Germinal center (tissue), 1 donor: ENCODE results near the gene EIF1.
"Not testable (repeated sequence)": the region's sequence is repeated elsewhere in the genome, so short reads cannot be mapped to it uniquely, and the experiment has no call there.

Experiments
- DNase-seq: peaks from one replicate; pipeline ENCODE4 v3.0.0; 2012; ENCODE audit warnings: mixed read lengths, low spot score

The EIF1 gene

DNA sequence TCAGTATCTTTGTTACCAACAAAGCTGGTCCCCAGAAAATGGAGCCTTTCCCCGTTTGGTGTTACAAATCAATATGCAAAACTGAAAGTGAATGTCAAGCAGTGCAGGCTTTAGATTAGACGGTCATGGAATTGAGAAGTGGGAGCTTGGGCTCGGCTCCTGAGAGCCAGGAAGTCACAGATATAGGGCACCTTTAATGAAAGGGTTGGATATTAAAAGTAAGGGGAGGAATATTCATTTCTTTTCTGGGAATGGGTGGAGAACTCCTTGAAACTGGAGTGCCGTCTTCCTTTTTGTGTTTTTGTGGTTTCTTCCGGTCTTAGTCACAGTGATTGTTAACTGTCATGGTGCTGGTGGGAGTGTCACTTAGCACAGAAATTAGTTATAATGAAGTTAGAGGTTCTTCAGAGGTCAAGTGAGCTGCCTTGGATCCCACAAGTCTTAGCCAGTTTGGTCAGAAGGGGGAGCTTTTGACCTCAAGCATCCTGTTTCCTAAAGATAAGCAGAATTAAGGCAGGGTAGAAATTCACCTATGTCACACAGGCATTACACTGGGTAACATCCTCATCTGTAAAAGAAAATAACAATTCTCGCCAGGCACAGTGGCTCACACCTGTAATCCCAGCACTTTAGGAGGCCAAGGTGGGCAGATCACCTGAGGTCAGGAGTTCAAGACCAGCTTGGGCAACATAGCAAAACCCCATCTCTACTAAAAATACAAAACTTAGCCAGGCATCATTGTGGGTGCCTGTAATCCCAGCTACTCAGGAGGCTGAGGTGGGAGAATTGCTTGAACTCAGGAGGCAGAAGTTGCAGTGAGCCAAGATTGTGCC lies 9.6 kb upstream of the EIF1 start:
- no peak for DNase-seq

DNA sequence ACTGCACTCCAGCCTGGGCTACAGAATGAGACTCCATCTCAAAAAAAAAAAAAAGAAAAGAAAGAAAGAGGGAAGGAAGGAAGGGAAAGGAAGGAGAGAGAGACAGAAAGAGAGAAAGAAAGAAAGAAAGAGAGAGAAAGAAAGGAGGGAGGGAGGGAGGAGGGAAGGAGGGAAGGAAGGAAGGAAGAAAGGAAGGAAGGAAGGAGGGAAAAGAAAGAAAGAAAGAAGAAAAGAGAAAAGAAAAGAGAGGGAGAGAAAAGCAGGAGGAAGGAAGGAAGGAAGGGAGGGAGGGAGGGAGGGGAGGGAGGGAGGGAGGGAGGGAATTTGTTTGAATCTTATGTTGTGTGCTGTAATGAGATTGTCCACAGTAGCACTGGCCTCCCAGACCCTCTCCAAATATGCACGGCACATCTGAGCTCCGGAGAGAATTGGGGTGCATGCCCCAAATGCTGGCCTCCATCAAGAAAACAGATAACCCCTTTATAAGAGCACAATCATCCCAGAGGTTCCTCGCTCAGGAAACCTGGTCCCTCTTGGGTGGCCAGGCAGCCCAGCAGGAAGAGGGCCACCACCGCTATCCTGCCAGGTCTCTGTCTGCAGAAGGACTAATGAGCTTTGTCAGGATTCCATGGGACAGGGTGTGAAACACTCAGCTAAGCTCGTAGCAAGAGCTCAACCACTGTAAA lies 8.8 kb upstream of the EIF1 start:
- no peak for DNase-seq

DNA sequence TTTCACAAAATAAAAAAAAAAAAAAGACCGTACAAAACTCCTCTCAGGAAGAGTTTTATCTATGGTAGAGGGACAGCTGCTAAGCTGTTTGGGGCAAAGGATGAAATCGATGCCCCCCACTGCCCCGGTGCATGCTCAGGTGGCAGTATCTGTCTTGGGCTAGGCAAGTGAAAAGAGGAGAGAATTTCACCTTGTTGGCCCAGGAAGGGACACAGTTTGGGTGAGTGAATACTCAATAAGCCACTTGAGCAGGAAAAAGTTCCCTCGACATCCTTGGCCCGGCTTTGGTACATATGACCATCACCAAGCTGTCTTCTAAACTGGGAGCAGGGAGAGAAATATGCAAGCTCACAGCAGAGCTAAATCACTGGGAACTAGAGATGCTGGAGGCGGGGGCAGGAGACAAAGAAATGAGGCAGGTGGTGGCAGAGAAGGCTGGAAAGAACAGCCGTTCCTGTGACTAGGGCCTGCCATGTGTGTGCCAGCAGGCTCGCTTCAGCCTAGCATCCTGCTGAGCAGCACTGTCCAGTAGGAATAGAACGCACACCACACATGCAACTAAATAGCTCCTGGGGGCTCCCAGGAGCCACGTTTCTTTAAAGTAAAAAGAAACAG lies 8.2 kb upstream of the EIF1 start:
- no peak for DNase-seq

DNA sequence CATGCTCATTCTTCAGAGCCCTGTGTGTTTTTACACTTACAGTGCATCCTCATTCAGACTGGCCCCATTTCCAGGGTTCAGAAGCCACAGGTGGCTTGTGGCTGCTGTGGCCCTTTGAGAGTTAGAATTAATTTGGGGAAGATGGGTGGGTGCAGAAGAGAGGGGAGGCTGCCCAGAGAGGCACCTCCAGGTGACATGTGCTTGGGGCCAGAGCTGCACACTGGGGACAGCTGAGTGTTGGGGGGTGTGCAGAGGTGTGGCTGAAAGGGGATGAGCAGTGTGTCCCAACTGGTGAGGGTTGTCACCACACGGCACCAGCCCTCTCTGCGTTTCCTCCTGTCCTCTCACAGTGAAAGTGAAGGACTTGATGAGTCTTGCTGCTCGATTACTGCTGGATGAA lies 6.9 kb upstream of the EIF1 start:
- no peak for DNase-seq

DNA sequence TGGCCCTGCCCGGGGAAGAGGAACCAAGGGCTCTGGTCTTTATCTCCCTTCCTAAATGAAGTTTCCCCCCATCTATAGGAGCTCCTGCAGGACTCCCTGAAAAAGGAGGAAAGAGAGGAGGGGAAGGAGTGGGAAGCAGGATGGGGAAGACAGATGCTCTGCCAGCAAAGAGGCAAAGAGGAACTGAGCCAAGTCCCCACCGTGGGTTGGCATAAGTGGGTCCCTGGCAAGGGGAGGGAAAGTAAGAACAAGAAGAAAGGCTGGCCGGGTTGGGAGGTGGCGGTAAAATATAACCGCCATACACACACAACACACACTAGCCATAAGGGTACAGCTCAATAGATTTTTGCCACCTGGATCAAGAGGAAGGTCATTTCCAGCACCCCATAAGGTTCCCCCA lies 6.1 kb upstream of the EIF1 start:
- no peak for DNase-seq

DNA sequence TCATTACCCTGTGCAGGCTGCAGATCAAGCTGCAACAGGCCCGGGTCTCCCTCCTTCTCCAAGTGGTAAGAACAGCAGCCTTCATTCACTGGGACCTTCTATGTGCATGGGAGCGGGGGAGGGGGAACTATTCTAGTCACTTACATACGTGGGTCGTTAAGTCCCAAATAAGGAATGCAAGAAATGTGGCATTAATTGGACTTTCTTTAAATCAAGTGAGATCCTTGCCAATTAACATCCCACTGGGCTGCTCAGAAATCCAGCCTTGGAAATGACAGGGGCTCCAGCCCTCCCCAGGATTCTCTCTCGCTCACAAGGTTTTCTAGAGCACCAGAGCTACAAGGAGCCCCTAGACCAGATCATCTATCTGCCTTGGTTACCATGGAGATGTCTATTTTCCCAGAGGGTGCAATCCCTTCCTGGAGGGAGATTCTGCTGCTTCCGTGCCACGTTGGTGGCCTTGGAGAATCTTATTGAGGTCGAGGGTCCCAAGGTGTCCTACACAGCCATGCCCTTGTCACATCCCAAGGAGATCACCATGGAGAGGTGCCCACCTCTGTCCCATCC lies 5.2 kb upstream of the EIF1 start:
- no peak for DNase-seq

DNA sequence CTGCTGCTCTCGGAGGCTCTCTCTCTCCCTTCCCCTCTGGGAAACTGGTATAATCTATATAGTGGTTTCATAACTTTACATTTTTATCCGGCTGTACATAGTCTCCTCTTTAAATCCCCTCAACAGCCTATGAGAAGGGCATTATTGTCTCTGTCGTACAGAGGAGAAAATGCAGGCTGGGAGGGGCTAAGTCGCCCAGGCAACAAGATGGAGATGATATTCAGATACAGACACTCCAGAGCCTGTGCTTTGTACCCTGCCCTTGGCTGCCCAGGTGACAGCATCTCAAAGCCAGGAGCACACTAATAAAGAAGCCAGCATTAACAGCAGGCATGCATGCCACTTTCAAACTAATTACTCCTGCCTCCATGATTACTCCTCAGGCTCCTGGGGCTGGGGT lies 4.7 kb upstream of the EIF1 start:
- no peak for DNase-seq

DNA sequence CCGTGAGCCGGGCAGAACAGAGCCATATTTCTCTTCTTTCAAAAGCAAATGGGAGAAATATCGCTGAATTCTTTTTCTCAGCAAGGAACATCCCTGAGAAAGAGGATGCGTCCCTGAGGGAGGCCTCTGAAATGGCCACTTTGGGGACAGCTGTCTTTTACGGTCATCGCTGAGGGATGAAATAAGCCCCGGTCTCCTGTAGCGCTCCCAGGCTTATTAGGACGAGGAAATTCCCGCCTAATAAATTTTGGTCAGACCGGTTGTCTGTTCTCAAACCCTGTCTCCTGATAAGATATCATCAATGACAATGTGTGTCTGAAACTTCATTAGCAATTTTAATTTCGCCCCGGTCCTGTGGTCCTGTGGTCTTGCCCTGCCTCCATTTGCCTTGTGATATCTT lies 2.9 kb upstream of the EIF1 start:
- not testable (repeated sequence) for DNase-seq

DNA sequence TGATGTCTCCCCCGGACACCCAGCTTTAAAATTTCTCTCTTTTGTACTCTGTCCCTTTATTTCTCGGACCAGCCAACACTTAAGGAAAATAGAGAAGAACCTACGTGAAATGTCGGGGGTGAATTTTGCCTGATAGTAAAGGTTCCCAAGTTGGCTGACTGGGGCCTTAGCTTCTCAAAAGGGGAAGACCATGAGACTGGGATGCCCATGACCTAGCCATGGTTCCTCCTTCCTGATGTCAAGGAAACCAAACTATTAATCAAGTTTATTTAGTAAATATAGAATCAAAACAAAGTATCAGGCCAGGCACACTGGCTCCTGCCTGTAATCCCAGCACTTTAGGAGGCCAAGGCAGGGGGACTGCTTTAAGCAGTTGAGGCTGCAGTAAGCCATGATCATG lies 2.4 kb upstream of the EIF1 start:
- no peak for DNase-seq

DNA sequence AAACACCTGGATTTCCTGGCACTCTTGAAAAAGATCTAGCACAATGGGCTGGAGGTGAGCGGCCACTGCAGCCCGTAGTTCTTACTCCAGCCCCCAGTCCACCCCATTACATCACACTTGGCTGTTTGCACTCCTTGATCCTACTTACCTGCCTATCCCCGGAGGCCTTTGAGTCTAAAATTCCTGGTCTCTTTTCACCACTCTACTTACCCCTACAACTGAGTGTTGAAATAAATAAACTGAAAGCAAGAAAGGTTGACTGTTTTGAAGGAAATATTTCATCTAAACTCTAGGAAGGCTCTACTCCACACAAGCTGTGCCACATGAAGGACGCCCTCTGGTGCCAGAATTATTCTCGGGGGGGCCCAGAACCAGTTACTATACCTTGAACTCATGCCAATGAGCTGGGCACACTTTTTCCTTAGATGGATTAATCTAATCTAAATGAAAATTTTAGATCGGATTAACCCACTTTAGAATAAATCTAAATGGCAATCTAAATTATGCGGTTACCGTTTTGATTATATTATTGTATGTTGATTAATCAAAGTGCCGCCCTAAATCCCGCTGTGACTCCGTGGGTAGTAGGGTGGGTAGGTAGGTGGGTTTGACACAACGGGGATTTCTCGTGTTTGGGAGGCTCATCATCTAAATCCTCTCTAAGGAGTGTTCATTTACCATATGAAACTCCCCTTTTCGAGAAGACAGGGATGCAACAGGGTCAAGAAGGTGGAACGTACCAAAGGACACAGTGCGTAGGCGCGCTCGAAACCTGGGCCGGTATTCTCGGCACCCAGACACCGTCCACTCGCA lies 651 bp upstream of the EIF1 start:
- no peak for DNase-seq

DNA sequence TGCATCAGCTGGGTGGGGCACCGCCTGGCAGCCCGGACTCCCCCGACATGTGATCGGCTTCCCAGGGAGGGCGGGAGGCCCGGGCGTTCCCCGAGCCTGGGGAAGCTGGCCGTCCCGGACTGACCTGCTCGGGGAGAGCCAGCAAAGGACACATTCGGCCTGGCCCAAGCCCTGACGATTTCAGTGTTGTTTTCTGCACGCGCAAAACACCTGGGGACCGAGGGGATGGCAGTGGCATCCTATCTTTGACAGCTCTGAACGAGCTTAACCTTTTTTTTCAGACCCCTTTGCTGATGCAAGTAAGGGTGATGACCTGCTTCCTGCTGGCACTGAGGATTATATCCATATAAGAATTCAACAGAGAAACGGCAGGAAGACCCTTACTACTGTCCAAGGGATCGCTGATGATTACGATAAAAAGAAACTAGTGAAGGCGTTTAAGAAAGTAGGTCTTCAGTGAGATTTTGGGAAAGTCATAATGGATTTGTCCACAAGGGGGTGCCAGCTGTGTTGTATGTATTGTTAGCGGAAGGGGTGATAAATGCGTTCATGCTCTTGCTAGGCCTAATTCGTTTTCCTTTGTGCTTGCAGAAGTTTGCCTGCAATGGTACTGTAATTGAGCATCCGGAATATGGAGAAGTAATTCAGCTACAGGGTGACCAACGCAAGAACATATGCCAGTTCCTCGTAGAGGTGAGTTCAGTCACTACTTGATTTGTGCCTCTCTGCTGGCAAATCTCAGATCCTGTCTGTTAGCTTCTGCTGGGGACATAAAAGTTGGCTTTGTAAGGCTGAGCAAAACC lies 1.0 kb downstream of the EIF1 start:
- DNase-seq, result peak; percentile 48

DNA sequence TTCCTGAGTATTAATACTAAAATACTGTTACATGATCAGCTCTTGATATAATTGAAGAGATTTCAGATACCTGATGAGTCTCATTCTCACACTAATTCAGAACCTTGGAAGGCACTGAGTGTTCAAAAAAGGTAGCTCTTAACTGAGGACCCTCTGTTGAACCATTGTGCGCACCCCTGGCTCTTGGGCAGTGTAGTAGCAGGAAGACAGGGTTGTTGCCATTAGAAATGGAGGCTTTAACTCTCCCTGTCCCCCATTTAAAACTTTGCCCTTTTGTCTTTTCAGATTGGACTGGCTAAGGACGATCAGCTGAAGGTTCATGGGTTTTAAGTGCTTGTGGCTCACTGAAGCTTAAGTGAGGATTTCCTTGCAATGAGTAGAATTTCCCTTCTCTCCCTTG lies 1.8 kb downstream of the EIF1 start:
- no peak for DNase-seq

DNA sequence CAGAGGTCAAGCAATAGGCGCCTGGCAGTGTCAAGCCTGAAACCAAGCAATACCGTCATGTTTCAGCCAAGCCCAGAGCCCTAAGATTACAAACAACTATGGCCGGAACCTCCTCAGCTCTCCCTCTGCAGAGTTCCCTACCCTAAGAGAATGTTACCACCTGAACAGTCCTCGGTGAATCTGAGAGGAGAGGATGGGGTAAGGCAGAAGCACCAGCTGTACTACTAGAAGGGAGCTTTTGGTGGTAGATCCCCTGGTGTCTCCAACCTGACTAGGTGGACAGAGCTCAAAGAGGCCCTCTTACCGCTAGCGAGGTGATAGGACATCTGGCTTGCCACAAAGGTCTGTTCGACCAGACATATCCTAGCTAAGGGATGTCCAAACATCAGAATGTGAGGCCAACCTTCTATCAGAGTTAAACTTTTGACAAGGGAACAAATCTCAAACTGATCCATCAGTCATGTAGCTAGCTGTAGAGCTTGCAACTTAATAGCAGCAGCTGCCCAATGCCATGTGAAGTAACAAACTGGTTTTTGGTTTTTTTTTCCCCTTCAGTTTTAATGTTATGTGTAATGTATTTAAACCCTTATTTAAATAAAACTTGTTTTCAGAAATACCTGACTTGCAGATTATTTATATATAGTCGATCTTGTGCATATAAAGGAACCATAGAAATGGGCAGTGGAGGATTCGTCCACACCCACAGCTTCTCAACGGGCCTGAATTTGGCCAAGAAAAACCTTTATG lies 2.5 kb downstream of the EIF1 start:
- DNase-seq, result no peak

DNA sequence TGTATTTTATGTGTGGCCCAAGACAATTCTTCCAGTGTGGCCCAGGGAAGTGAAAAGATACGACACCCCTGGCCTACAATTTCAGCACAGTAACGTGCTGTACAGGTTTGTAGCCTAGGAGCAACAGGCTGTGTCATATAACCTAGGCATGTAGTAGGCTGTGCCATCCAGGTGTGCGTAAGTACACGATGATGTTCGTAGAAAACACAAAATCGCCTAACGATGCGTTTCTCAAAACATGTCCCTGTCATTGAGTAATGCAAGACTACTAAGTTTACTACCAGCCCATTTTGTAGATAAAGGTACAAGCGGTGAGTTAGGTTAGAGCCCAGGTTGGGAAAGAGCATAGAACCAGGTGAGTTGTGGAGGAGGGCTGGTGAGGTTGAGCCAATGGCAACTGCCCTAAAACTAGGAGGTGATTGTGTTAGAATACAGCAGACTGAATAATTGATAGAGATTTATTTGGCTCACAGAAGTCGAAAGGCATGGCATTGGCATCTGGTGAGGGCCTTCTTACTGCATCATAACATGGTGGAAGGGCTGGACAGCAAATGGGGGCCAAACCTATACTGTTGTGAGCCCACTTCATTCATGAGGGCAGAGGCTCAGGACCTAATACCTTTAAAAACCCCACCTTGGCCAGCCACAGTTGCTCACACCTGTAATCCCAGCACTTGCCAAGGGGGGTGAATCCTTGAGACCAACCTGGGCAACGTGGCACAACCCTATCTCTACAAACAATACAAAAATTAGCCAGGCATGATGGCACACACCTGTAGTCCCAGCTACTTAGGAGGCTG lies 4.2 kb downstream of the EIF1 start:
- no peak for DNase-seq

DNA sequence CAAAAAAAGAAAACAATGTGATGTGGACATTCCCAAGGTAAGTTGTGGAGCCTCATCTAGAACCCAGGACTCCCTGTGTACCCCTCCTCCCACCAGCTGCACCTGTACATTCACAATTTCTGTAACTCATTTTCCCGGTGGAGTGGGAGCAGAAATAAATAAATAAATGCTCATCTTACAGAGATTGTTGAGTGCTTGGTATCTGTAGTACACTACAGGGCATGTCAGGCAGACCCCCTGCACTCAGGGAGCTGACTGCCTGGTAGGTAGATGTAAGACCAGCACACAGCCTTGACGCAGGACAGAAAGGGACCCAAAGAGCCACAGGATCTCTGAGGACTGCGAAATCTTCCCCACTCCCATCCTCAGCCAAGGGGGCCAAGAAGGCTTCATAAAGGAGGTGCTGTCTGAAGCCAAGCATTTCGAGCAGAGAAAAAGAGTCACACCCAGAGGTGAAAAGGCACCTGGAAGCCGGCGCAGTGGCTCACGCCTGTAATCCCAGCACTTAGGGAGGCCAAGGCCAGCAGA lies 6.5 kb downstream of the EIF1 start:
- no peak for DNase-seq

DNA sequence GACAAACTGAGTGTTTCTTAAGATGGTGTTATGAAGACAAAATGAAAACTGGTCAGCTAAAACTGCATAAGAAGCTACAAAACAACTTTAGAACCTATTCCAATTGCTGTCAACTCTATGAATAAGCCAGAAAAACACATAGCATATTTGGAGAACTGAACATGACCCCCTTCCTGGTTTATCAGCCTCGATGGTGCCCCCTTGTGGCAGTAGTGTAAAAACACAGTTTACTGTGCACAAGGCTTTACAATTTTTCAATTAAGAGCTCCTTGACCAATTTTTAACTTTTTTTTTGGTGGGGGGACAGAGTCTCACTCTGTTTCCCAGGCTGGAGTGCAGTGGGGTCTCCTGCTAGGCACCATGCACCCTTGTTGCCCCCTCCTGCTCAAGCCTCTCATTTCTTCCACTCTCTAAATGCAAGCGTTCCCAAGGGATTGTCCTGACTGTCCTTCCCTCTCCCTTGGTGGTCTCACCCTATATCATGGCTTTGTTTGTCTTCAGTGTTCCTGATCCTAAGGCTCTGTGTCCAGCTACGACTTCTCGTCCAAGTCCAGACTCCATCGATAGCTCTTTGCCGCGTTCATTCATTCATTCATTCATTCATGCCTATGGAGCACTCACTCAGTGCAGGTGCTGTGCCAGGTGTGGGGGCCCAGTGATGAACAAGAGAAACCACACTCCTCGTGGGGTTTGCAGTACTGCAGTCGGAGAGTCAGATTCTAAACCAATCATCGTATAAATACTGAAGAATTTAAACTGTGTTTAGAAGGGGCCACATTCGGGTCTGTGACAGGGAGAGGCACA lies 7.5 kb downstream of the EIF1 start:
- DNase-seq, result peak; percentile 86

DNA sequence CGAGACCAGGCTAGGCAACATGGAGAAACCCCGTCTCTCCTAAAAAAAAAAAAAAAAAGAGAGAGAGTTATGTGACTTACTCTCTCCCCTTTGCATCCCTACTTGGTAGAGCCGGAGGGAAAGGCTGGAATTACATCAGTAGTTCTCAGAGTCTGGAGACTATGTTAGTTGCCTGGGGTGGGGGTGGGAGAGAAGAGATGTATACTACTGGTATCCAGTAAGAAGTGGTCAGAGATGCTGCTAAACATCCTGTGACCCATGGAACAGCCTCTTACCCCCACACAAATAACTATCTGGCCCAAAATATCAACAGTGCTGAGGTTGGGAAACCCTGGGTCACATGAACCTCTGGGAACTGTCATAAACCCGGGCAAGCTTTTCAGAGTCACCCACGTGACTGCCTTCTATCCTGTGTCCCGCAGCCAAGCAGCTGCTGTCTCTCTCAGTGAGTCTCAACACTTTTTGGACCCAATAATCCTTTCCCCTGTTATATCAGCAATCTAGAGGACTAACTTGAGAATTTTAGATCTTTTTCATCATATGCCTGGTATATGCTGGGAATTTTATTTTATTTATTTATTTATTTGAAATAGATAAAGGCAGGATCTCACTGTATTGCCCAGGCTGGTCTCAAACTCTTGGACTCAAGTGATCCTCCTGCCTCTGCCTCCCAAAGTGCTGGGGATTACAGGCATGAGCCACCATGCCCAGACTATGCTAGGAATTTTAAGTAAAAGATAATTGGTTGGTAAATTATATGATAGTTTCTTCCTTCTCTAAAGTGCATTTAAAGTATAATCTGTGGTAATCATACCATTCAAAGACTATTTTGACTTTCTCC lies 8.7 kb downstream of the EIF1 start:
- no peak for DNase-seq

DNA sequence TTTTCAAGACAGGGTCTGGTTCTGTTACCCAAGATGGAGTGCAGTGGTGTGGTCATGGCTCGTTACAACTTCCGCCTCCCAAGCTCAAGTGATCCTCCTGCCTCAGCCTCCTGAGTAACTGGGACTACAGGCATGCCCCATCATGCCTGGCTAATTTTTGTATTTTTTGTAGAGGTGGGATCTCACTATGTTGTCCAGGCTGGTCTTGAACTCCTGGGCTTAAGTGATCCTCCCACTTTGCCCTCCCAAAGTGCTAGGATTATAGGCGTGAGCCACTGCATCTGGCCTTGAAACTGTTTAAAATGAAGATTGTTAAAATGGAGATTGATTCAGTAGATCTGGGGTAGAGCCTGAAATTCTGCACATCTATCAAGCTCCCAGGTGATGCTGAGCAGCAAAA lies 12.2 kb downstream of the EIF1 start:
- not testable (repeated sequence) for DNase-seq
